Activated gamma-delta T cell (primary cell): ENCODE measurements around the gene ATAD3B.
"Not testable (repeated sequence)": the region's sequence is repeated elsewhere in the genome, so short reads cannot be mapped to it uniquely, and the experiment has no call there.

Experiments used
- DNase-seq: peaks from one replicate; lab custom pipeline; 2025; lab: John Stamatoyannopoulos, UW

The ATAD3B gene

DNA sequence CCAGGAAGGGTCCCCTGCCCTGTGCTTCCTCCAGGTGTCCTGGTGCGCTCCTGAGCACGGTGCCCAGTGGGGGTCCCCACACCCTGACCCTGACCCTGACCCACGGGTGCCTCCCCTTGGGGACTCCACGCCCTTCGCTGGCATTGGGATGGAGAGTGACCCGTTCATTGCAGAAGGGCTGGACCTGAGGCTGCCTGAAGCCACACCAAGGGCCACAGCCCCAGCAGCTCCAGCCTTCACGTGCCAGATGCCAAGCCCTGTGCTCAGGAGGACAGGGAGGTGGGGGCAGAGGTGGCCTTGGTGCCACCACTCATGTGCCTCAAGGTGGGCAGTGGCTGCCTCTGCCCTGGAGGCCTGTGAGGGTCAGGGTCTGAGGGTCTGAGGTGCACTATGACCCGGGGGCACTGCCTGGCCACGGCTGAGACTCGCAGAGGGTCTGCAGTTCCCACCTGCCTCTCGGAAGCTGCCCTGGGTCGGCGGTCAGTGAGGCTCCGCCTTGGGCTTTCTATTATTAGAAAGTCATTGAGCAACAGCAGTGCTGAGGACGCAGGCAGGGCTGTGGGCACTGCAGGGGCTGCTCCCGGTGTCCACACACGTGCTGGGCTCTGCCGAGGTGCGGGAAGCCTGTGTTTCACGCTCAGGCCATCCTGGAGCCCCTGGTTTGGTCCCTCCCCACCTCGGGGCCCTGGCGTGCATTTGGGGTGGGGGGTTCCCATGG, 61.8 kb downstream of the ATAD3B start:
- DNase-seq: not testable (repeated sequence)

DNA sequence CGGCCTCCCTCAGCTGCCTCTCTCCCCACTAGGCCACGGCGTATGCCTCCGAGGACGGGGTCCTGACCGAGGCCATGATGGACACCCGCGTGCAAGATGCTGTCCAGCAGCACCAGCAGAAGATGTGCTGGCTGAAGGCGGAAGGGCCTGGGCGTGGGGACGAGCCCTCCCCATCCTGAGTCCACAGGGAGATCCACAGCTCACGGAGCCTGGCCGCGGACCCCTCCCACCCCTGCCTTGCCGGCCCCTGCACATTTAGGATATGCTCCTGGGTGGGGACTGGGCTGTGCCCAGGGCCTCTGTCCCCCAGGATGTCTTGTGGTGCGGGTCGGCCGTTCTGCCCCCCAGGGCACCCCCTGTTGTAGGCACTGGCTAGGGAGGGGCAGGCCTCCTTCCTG, 62.3 kb downstream of the ATAD3B start:
- DNase-seq: not testable (repeated sequence)

DNA sequence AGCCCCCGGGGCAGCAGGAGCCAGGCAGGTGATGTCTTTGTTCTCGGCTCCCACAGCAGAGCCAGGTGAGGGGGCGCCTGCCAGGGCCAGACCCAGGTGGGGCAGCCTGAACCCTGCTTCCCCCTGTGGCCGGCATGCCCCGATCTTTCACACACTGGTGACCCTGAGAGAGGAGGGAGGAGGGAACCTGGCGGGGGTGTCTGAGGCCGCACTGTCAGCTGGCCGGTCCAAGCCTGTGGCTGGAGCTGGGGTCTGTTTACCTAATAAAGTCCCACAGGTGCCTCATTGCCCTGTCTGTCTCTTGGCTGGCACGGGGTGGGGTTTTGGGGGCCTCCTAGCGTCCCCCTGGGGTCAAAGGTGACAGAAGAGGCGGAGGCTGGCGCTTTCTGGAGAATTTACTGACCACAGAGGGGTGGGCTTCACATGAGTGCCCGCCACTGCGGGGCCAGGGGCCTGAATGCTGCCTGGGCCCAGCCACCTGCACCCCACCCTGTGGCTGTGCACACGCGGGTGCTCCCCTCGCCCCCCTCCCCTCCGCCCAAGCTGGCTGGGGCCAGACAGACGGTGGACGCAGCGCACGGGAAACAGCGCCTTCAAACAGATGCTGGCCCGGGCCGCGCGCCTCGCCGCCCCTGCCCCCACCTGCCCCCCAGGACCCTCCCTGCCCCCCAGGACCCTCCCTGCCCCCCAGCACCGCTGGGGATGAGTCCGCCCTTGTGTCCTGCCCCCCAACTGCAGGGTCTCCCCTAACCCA, 63.0 kb downstream of the ATAD3B start:
- no peak for DNase-seq

DNA sequence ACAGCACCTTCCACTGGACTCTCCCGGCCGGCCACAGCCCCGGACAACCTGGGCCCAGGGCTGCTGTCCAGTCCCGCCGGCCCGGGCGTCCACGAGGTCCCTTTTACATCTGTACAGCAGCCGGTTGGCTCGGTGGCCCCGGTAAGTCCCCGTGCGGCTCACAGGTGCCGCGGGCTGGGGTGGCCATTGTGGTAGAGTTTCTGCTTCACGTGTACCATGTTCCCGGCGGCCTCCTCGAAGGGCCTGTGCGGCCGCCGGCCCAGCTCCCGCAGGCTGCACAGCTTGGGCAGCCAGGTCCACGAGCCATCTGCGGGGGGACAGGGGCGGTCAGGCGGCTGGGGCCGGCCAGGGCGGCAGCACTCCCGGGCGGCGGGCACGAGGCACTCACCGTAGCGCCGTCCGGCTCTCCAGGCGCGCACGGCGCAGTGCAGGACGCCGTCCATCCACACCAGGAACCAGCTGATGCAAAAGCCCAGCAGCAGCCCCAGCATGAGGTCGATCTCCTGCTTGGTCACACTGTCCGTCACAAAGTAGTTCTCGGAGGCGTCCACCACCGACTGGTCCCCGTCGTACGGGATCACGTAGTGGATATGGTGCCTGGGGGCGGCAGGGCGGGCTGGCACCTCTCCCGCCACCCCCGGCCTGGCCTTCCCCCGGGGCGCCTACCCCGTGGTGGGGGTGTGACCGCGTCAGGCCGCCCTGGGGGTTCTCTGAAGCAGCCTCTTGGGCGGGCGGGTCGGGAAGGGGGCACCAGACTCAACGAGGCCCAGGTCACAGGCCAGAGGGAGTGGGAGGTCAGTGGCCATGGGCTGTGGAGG, 63.8 kb downstream of the ATAD3B start:
- no peak for DNase-seq

DNA sequence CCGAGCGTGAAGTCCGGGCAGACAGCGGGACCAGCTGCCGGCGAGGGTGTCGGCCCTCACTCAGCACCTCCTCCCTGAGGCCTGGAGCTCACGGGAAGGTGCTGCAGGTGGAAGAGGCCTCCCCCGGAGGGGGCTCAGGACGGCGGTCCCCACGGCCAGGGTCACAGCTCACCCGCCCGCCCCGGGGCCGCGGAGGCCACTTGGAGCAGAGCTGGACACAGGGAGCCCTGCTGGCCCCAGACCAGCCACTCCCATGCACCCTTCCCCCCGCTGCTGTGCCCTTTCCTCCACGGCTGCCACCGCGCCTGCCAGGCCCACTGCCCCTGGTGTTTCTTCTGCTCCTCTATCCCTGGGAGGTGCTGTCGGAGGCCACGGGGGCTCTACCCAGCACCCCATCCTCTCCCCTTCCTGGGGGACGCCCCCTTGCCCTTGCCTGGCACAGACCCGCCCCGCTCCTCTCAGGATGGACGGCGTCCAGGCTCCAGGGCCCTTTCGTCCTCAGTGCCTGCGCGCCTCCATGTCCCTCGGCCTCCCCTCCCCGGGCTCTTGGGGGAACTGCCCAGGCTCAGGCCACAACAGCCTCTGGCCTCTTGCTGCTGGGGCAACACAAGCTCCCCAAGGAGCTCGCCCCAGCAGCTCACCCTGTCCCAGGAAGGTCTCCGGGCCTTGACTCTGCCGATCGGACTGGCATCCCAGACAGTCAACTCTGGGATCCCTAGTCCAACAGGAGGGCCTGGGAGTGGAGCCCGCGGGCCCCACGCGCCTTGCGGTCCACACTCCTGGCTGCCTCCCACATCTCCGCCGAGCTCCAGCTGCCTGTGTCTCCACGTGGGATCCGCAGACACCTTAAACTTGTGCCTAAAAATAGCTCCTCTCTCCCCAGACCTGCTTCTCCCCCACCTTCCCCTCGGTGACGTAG, 64.7 kb downstream of the ATAD3B start:
- no peak for DNase-seq

DNA sequence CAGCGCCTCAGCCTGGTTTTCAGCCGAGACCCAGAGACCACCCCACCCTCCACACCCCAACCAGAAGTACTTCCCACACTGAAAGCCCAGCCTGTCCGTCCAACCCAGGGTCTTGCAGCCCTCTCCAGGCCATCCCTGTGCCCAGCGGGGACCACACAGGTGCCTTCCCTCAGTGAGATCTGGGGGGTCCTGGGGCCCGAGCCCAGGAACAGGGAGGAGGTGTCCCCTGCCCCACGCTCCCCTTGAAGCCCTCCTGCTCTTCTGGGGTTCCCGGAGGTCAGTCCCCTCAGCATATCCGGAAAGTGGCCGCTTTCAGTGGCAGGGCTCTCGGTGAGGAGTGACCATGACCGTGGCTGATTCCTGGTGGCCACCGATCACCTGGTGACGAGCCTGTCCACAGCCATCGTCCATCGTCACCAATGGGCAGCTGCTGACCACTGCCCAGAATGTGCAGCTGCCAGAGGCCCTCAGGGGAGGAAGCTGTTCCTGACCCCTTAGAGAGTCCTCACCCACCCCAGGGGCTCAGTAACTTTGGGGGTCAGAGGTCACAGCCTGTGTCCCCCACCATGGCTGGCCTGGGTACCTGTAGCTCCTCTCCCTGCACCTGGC, 65.5 kb downstream of the ATAD3B start:
- no peak for DNase-seq

DNA sequence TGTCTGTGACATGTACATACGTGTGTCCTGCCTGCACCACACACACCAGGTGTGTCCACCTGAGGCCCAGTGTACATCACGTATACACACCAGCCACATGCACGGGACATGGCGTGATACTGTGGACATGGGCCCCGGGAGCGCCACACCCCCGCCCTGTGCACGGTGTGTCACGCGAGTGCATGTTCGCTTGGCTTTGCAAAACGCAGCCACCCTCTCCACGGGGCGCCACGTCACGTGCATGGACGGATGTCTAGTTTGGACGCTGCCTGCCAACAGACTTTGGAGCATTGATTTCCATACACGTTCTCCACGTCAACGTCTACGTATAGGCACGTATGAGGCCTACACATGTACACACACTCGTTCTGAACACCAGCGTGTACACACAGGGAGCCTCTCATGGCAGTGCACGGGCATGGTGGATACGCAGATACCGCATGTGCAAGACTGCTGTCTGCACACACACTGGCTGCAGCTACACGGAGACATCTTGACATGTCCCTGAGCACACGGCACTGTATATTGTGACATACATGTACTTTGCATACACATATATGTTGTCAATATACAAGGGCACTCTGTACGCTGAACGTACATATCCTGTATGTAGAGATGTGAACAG, 66.2 kb downstream of the ATAD3B start:
- no peak for DNase-seq

DNA sequence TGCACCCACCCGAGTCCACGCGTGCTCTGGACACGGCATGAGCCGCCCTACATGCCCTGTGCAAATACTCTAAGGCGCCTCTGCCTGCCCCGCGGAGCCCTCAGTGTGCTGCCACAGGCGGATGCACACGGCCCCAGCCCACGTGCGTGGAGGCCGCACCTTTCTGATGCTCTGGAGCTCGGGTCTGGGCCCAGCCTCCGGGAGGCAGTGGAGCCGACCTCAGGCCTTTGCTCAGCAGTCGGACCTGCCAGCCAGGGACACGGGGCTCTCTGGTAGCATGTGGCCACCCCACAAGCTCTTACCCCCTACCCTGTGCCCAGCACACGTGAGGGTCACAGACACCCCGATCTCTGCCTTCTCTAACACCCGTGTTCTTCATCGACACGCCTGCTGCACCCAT, 66.8 kb downstream of the ATAD3B start:
- no peak for DNase-seq

DNA sequence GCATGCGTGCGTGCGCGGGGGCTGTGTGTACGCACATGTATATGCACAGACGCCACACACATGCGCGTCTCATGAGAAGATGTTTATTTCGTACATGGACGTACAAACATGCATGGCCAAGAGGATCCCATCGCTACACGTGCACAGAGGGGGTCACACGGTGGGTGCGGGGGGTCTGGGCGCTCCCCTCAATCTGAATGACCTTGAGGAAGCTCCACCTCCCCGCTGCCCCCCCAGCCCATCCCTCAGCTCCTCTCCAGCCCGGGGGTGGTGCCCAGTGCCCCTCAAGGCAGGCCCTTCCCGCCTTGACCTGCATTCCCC, 67.4 kb downstream of the ATAD3B start:
- no peak for DNase-seq

DNA sequence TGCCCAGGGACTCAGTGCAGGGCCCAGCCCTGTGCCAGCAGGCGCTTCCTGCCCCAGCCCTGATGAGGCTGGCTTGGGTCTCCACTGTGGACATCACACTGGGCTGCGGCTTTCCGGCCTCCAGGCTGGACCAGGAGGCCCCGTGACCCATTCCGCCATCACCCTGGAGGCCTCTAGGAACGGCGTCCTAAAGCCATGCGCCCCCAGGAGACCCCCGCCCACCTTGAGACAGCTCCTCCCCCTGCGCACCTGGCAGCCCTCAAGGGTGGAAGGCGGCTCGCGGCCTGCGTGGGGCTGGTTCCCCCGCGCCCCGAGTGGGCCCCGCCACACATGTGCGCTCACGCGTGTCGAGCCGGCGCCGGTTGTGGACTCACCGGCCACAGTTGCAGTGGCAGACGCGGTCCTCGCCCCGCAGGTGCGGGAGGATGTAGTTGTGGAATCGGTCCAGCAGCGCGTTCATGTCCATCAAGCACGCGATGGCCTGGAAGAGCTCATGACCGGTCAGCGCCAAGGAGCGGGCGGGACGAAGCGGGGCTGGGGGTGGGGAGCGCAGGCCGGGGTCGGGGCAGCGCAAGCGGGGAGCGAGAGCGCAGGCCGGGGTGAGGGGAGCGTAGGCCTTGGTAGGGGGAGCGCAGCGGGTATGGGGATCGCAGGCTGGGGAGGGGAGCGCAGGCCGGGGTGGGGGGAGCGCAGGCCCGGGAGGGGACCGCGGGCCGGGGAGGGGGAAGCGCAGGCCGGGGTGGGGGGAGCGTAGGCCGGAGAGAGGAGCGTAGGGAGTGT, 67.9 kb downstream of the ATAD3B start:
- no peak for DNase-seq

DNA sequence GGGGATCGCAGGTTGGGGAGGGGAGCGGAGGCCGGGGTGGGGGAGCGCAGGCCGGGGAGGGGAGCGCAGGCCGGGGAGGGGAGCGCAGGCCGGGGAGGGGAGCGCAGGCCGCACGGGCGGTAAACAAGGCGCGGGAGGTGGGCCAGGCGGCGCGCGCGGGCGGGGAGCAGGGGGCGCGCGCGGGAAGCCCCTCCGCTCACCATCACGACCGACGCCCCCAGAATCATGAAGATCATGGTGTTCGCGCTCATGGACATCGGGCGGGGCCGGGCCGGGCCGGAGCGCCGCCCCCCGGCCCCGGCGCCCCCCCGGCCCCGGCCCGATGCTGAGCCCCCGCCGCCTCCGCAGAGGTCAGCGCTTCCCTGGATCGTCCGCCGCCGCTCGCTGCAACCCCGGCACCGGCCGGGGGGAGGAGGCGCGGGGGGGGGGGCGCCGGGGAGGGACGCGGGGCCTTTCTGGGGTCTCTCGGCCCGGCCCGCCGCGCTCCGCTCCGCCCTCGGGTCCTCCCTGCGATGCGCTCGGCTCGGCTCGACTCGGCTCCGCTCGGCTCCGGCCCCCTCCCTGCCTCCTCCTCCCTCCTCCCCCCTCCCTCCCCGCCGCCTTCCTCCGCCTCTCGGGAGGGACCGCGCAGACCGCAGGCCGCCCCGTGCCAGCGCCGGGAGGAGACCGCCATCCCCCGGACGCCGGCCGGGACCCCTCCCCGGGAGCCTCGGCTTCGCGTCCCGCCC, 68.7 kb downstream of the ATAD3B start, which contains the start of gene TMEM240:
TMEM240 (minus strand) TSS at position 535 of the 728 bp plus-strand sequence; CDS start at position 257, 278 bp downstream.
- DNase-seq: peak; percentile 35

DNA sequence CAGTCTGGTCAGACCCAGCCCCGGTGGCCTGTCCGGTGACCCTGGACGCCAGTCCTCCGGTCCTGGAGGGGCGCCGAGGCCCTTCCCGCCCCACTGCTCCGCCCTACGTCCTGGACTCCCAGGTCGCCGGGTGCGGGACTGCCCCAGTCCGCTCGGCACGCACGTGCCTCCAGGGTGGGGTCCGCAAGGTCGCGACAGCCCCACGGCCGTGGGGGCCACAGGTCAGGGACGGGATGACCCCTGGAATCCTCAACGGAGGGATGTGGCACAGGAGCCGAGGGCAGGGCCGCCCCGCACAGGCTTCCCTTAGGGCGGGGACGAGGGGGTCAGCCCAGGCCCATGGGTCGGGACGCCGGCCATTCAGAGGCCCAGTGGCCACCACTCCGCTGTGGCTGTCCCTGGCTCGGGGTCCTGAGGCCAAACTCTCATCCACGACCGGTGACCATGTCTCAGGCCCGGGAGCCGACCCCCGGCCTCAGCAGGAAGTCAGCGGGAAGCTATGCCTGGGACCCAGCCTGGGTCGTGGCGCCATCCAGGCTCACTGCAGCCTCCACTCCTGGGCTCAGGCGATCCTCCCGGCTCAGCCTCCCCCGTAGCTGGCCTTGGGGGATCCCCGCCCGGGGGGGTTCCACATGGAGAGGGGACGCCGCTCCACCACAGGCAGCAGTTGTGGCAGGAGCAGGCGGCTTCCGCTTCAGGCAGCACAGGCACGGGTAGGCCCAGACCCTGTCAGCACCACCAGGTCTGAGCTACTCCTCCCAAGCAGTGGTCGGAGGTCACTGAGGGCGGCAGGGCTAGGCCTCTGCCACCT, 69.5 kb downstream of the ATAD3B start:
- no peak for DNase-seq

DNA sequence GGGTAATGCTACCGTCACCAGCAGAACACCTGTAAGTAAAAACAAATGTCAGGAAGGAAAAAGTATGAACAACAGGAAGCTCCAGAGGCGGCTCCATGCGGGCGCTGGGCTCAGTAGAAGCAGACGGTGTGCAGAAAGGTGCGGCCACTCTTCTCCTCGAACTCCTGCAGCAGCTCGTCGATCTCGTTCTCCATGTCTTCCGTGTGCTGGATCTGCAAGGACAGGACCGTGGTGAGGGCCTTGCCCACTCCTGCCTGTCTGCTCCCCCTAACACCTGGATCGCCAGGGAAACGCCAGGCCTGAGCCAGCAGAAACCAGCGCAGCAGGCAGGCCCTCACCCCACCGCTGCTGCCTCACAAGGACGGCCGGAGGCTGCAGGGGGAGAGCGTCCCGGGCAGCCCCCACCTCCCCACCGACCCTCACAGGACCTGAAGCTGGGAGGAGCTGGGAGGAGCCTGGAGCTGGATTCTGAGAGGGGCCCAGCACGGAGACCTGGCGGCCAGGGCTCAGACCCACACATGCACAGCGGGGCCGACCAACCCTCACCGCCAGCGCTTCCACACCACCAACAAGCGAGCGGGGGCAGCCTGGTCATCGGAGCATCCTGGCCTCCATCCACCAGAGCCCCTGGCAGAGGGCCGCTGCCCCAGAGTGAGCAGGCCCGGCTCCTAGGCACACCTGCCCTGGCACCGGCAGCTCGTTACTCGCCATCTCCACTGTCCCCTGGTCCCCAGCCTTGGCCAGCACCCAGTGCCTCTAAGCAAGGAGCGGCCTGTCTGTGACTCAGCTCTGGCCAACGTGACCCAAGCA, 70.6 kb downstream of the ATAD3B start:
- DNase-seq: no peak

DNA sequence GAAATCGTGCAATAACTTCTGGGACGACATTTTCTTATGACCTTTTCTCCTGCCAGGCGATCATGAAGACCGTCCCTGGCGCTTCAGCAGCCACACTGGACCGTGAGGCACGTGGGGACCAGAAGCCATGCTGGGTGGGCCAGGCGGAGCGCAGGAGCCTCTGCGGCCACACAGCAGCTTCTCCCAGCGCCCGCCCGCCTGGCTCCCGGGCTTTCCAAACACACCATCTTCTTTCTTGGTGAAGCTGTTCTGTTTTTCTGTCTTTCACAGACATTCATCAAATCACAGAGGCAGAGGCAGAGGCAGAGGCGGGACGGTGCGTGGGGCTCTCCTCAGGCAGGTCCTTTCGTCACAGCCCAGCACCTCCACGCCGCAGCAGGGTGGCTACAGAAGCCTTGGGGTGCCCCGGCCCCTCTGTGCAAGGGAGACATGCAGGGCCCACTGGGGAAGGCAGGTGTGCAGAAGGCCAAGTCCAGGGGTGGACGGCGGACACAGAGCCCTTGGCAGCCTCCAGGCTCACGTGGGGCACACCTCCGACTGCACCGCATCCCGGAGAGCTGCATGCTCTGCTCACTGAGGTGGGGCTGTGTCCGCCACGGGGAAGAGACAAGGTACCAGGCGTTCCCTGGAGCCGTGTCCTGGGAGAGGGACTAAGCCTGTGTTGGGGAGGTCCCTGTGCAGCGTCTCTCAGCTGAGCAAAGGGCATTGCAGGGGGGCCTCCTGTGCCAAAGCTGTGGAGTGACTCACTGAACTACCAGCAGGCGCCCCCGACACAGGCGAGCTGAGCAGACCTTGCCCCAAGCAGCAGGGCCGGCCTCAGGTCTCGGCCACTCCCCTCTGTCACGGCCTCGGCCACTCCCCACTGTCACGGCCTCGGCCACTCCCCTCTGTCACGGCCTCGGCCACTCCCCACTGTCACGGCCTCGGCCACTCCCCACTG, 71.5 kb downstream of the ATAD3B start:
- DNase-seq: no peak

DNA sequence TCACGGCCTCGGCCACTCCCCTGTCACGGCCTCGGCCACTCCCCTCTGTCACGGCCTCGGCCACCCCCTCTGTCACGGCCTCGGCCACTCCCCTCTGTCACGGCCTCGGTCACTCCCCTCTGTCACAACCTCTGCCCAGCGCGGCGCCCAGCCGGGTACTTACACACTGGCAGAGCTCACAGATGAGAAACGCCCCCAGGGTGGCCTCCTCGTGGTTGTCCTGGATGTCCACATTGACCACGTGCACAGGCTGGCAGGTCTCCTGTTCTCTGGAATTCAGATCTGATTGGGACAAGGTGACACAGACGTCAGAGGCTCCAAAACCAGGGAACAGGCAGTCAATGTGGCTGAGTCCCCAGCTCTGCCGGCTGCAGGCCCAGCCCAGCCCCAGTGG, 72.1 kb downstream of the ATAD3B start:
- DNase-seq: no peak

DNA sequence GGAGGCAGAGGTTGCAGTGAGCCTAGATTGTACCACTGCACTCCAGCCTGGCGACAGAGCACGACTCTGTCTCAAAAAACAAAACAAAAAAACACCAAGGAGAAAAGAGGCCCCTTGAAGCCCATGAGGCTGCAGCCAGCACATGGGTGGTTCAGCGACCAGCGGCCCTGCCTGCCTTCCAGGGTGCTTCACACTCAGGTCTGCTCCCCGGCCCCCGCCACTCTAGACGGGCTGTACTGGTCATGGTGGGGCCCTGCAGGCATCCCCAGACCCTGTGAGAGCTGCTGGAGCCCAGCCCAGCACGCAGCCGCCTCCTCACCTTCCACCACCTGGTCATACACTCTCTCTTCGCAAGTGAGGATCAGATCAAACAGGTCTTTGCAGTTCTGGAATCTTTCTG, 73.0 kb downstream of the ATAD3B start:
- DNase-seq: no peak
